Measurements from ENCODE around the gene LRRTM4. TPM values are rescaled to one million over a fixed set of nuclear protein-coding genes. Genes with fewer than 3 reads are reported as not detected.

The LRRTM4 gene
- total RNA-seq, 1 donor from 2014 or later = 18.6 TPM

- Mint-ChIP-seq H3K4me3 (ENCODE audit: unreplicated experiment) (no peak overlapping the region), H3K27me3 (ENCODE audit: unreplicated experiment) (peaks cover 2% of the 10 kb centered on the region), H3K9me3 (ENCODE audit: unreplicated experiment) (no peaks in the 10 kb centered on the region), H3K27ac (ENCODE audit: unreplicated experiment) (no peak overlapping the region), H3K4me1 (ENCODE audit: low read depth, unreplicated experiment) (no peaks in the 10 kb centered on the region), H3K36me3 (ENCODE audit: unreplicated experiment) (no peaks in the 10 kb centered on the region)
- no peak for TF ChIP-seq CTCF (IDR thresholded peaks at IDR 0.05; ENCODE audit: partially characterized antibody, unreplicated experiment)
- no peak for DNase-seq
Measured at GRCh38 chr2:77005522-77005921, 516.7 kb downstream of the LRRTM4 start.

GRCh38 chr2:77001895-77002294, 520.3 kb downstream of the LRRTM4 start:
- no peak for DNase-seq
- no peak for TF ChIP-seq CTCF (IDR thresholded peaks at IDR 0.05; ENCODE audit: partially characterized antibody, unreplicated experiment)
- H3K4me3 Mint-ChIP-seq (ENCODE audit: unreplicated experiment) = no peak overlapping the region
- no peaks in the 10 kb centered on the region for H3K36me3 Mint-ChIP-seq (ENCODE audit: unreplicated experiment)
- H3K9me3 Mint-ChIP-seq (ENCODE audit: unreplicated experiment) = no peaks in the 10 kb centered on the region
- peaks cover 4% of the 10 kb centered on the region for H3K4me1 Mint-ChIP-seq (ENCODE audit: low read depth, unreplicated experiment)
- no peak overlapping the region for H3K27ac Mint-ChIP-seq (ENCODE audit: unreplicated experiment)
- peaks cover 2% of the 10 kb centered on the region for H3K27me3 Mint-ChIP-seq (ENCODE audit: unreplicated experiment)

GRCh38 chr2:76998704-76999103, 523.5 kb downstream of the LRRTM4 start:
- Mint-ChIP-seq H3K9me3 (ENCODE audit: unreplicated experiment) (no peaks in the 10 kb centered on the region), H3K4me1 (ENCODE audit: low read depth, unreplicated experiment) (peaks cover 4% of the 10 kb centered on the region), H3K4me3 (ENCODE audit: unreplicated experiment) (no peak overlapping the region), H3K36me3 (ENCODE audit: unreplicated experiment) (no peaks in the 10 kb centered on the region), H3K27ac (ENCODE audit: unreplicated experiment) (no peak overlapping the region), H3K27me3 (ENCODE audit: unreplicated experiment) (no peaks in the 10 kb centered on the region)
- no peak for DNase-seq
- TF ChIP-seq CTCF (IDR thresholded peaks at IDR 0.05; ENCODE audit: partially characterized antibody, unreplicated experiment) = no peak

- Mint-ChIP-seq H3K27ac (ENCODE audit: unreplicated experiment) (no peak overlapping the region), H3K27me3 (ENCODE audit: unreplicated experiment) (no peaks in the 10 kb centered on the region), H3K36me3 (ENCODE audit: unreplicated experiment) (no peaks in the 10 kb centered on the region)
Measured at GRCh38 chr2:76998152-76998551, 524.0 kb downstream of the LRRTM4 start.

GRCh38 chr2:76997296-76997695, 524.9 kb downstream of the LRRTM4 start:
- no peak overlapping the region for H3K27ac Mint-ChIP-seq (ENCODE audit: unreplicated experiment)
- no peaks in the 10 kb centered on the region for H3K36me3 Mint-ChIP-seq (ENCODE audit: unreplicated experiment)
- H3K9me3 Mint-ChIP-seq (ENCODE audit: unreplicated experiment) = peaks cover 1% of the 10 kb centered on the region
- no peak for DNase-seq
- H3K4me1 Mint-ChIP-seq (ENCODE audit: low read depth, unreplicated experiment) = peaks cover 4% of the 10 kb centered on the region
- H3K4me3 Mint-ChIP-seq (ENCODE audit: unreplicated experiment) = no peak overlapping the region
- no peaks in the 10 kb centered on the region for H3K27me3 Mint-ChIP-seq (ENCODE audit: unreplicated experiment)
- TF ChIP-seq CTCF (IDR thresholded peaks at IDR 0.05; ENCODE audit: partially characterized antibody, unreplicated experiment) = no peak

More at GRCh38 chr2:76998152-76998551, 524.0 kb downstream of the LRRTM4 start:
- Mint-ChIP-seq H3K9me3 (ENCODE audit: unreplicated experiment) (no peaks in the 10 kb centered on the region), H3K4me1 (ENCODE audit: low read depth, unreplicated experiment) (peaks cover 4% of the 10 kb centered on the region), H3K4me3 (ENCODE audit: unreplicated experiment) (no peak overlapping the region)
- no peak for TF ChIP-seq CTCF (IDR thresholded peaks at IDR 0.05; ENCODE audit: partially characterized antibody, unreplicated experiment)
- no peak for DNase-seq

Data from glutamatergic neuron (in vitro differentiated cells).